HL-60/S4 treated with retinoic acid at 250 ng/mL for 4 days and 3 days (cell line): ENCODE measurements around the gene TNNI2.
"Not testable (repeated sequence)": the region's sequence is repeated elsewhere in the genome, so short reads cannot be mapped to it uniquely, and the experiment has no call there.

Experiments used
- in situ Hi-C: fragments of 300-500 bp; cut with MboI; formaldehyde crosslinking; loops from 2 replicates; pipeline ENCODE4 v1.7.0; 2022; ENCODE audit warnings: low sequenced_read_pairs

The TNNI2 gene

DNA sequence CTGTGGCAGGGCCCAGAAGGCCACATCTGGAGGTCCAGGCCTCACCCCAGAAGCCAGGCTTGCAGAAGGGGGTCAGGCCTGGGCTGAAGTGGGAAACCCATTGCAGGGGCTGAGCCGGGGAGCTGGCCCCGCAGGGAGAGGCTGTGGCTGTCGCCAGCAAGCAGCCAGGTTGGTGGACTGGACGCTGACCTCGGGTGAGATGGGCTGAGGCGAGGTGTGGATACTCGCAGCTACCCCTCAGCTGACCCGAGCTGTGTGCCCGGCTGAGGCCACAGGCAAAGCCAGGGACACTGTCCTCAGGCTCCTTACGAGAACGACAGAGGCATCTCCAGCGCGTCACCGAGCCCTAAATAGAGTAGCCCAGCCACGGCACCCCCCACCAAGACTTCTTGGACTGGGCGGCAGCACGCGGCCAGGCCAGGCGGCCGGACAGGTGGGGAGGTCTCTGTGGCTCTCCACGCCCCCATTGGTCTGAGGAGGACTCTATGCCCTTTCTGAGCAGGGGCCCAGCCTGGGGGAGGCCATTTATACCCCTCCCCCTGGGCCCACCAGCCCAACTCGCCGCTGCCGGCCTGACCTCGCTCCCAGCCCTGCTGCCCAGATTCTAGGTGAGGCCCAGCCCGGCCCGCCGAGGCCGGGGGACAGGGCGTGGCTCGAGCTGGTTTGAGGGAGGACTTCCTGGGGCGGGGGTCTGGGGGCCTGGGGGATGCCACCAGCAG lies at the start of gene TNNI2:
TSS of gene TNNI2 (plus strand) at position 556 of the 719 bp plus-strand sequence. CDS start 716 bp downstream, outside the sequence.
- in situ Hi-C loops, result no loop called here

DNA sequence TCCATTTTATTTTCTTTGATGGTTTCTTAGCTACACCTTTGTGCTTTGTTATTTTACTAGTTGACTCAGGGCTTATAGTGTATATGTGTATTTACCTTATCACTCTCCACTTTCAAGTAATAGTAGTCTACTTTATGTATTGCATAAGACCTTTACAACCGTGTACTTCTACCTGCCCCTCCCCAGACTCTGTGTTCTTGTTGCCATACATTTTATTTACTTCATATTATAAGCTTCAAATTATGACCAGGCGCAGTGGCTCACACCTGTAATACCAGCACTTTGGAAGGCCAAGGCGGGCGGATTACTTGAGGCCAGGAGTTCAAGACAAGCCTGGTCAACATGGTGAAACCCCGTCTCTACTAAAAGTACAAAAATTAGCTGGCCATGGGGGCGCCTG lies 46.9 kb upstream of the TNNI2 start:
- in situ Hi-C loops, result no loop called here

DNA sequence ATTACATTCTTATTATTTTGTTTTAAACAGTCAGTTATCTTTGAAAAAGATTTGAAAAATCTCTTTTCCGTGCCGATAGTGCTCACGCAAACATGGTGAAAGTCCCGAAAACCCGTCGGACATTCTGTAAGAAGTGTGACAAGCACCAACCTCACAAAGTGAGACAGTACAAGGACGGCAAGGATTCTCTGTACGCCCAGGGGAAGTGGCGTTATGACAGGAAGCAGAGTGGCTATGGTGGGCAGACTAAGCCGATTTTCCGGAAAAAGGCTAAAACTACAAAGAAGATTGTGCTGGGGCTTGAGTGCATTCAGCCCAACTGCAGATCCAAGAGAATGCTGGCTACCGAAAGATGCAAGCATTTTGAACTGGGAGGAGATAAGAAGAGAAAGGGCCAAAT lies 46.3 kb upstream of the TNNI2 start:
- in situ Hi-C loops, result no loop called here

DNA sequence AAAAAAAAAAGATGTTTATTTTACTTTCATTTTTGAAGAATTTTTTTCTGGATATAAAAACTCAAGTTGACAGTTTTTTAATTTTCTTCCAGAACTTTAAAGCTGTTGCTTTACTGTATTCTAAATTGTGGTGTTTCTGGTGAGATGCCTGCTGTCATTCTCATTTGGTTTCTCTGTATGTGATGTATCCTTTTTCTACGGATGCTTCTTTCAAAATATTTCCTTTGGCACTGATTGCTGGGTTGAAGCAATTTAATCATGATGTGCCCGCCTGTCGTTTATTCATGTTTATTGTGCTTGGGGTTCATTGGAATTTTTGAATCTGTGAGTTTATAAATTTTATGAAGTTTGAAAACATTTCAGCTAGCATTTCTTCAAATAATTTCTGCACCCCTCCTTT lies 45.7 kb upstream of the TNNI2 start:
- in situ Hi-C loops, result no loop called here

DNA sequence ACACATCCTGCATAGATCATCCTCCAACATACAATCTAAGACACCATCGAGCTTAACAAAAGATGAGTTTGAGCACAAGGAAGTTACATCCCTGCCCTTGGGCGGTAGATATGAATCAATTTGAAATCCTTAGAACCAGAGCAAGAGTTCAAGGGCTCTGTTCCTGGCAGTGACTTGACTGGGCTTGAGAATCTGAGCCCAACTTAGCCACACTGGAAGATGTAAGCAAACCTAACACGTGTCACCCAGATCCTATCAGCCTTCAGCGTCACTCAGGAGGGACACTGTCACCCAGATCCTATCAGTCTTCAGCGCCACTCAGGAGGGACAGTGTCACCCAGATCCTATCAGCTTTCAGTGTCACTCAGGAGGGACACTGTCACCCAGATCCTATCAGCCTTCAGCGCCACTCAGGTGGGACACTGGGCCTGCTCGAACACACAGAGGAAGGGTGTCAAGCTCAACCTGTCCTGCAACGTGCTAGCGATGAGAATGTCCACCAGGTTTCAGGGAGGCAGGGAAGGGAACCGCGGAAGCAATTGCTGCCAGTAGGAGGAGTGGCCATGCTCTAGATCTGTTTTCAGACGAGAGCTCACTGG lies 42.3 kb upstream of the TNNI2 start:
- in situ Hi-C loops, result no loop called here

DNA sequence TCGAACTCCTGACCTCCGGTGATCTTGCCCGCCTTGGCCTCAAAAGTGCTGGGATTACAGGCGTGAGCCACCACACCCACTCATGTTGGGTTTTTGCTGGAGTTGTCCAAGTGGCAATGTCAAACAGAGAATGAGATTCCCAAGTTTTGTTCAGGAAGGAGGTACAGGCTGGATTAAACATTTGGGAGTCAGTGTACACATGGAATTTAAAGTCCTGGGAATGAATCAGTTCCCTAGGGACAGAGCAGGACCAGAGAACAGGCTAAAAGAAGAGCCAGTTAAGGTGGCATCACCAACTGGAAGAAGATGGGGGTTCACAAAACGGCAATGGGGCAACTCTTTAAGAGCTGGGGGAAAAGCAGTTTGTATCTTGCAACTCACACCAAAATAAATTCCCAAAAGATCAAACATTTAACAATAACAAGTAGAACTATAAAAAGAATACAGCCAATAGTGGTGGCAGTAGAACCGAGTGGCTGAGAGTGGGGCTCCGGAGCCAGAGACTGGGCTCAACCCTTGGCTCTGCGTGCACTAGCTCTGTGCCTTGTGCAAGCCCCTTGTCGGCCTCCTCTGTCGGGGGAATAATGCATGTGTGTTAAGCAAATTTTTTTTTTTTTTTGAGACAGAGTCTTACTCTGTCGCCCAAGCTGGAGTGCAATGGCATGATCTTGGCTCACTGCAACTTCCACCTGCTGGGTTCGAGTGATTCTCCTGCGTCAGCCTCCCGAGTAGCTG lies 41.2 kb upstream of the TNNI2 start:
- in situ Hi-C loops, result no loop called here

DNA sequence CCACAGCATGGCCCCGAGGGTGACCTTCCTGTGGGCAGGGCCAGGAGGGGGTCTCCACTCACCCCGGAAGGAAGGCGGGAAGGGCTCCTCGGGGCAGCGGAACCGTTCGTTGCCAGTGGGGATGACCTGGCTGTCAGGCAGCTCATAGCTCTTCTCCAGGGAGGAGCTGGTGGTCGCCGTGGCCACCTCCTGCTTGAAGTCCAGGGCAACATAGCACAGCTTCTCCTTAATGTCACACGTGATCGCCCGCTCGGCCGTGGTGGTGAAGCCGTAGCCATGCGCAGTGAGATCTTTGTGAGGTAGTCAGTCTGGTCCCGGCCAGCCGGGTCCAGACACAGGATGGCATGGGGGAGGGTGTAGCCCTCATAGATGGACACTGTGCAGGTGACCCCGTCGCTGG lies 35.5 kb upstream of the TNNI2 start:
- in situ Hi-C loops, result no loop called here

DNA sequence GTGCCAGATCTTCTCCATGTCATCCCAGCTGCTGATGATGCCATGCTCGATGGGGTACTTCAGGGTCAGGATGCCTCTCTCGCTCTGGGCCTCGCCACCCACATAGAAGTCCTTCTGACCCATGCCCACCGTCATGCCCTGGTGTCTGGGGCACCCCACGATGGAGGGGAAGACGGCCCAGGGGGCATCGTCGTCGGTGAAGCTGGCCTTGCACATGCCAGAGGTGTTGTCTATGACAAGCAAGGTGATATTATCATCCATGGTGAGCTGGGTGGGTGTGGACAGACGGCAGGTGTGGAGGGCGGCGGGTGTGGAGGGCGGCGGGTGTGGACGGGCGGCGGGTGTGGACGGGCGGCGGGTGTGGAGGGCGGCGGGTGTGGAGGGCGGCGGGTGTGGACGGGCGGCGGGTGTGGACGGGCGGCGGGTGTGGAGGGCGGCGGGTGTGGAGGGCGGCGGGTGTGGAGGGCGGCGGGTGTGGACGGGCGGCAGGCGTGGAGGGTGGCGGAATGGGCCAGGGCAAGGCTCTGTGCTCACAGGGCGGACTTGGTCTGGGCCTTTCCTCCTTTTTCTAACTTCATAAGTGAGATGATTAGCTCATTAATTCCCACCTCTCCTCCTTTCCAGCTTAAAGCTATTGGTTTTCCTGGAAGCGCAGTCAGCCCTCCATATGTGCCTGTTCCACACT lies 34.8 kb upstream of the TNNI2 start:
- in situ Hi-C loops, result not testable (repeated sequence)

DNA sequence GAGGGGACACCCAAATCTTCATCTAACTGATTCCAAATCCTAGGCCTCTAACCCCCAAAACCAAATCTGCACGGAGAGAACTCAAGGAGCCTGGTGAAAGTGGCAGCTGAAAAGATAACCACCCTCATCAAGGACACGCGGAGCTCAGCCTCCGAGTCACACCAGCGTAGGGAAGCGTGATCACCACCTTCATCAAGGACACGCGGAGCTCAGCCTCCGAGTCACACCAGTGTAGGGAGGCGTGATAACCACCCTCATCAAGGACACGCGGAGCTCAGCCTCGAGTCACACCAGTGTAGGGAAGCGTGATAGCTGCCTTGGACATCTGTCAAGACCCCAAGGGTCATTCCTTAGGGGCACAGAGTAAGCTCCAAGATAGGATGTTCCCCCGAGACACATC lies 33.3 kb upstream of the TNNI2 start:
- in situ Hi-C loops, result no loop called here

DNA sequence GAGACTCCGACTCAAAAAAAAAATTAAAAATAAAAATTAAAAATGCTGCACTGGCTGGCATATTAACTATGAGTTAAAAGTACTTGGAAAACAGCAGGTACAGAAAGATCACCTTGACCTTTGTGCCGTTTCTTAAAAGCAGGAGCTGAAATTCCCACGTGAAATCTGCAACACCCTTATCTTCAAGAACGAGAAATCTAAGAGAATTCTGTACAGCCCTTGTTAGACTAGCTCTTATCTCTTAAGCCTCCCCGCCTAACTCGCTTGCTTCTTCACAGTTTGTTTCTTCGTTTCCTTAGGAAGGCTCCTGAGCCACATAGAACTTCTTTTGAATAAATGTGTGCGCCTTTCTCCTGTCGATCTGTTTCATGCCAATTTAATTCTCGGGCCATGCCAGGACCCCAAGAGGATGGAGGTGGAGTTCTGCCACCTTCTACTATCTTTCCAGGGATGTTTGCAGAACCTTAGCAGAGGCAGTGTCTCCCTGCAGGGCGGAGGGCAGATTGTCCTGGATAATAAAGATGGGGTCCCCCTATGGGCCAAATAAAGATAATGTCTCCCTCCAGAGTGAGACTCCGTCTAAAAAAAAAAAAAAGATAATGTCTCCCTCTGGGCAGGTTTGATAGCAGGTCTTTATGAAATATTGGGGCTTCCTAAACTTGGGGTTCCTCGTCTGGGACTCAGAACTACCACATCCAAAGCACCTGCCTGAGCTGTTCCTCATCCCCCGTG lies 31.4 kb upstream of the TNNI2 start:
- in situ Hi-C loops, result no loop called here

DNA sequence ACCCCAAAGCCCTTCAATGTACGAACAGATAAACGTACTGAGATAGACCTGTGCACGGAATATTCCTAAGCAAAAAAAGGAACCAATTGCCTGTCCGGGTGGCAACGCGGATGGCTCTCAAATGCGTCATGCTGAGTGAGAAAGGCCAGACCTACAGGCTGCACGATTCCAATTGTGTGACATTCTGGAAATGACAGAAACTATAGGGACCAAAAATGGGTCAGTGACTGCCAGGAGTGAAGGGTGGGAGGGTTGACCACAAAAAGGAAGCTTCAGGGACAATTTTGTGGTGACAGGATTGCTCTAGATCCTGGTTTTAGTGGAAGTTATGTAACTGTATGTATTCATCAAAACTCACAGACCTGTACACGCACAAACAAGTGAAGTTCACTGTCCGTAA lies 28.0 kb upstream of the TNNI2 start:
- in situ Hi-C loops, result no loop called here

DNA sequence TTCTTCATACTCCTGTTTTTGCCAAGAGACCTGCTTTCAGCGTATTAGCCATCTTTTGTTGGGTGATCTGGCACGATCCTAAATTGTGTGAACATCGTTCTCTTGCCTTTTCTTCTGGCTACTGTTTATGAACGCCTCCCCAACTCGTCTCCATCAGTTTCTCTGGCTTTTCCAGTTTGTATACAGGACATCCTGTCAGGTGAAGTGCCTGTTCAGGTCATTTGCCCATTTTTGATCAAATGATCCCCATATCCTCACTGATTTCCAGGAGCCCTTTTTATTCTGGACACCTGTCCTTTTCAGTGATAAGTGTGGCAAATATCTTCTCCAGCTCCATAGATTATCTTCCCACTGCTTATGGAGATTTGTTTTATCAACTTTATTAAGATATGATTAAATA lies 26.5 kb upstream of the TNNI2 start:
- in situ Hi-C loops, result no loop called here

DNA sequence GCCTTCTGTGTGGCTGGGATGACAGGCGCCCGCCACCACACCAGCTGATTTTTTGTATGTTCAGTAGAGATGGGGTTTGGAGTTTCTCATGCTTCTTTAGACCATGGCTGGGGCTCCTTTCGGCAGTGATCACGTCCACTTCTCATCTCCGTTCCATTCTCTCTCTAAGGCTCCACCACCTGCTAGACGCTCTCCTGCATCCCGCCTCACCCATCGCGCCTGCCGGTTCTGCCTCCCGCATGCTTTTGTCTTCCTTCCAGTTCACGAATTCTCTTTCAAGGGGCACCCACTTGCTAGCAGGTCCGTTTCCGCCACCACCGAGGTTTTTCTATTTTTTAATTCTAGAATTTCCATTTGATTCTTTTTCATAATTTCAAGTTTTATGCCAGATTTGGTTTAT lies 26.0 kb upstream of the TNNI2 start:
- in situ Hi-C loops, result no loop called here

DNA sequence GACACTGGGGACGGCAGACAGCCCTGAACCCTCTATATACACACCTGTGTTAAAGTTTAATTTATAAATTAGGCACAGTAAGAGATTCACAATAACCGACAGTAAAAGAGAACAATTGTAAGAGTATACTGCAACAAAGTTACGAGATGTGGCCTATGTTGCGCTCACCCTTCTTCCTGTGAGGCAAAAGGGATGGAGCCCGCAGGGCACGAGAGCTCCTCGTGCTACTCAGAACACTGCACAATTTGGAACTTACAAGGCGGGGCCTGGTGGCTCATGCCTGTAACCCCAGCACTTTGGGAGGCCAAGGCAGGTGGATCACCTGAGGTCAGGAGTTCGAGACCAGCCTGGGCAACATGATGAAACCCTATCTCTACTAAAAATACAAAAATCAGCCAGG lies 25.4 kb upstream of the TNNI2 start:
- in situ Hi-C loops, result not testable (repeated sequence)

DNA sequence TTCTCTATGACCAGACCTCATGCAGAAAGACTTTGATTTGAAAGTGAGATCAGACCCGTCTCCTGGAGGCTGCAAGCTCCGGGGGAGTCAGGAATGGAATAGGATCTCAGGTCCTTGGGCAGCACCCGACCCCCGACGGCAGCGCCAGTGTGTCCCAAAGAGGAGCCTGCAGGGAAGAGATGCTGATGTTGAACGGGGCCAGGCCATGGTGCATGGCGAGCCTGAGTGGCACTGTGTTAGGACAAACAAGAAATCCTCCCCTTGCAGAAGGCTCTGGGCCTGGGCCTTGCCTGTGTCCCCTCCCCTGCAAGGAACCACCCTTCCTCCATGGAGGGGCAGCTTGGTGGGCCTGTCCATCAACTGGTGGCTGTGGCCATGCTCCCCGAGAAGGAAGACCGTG lies 24.1 kb upstream of the TNNI2 start:
- in situ Hi-C loops, result no loop called here

DNA sequence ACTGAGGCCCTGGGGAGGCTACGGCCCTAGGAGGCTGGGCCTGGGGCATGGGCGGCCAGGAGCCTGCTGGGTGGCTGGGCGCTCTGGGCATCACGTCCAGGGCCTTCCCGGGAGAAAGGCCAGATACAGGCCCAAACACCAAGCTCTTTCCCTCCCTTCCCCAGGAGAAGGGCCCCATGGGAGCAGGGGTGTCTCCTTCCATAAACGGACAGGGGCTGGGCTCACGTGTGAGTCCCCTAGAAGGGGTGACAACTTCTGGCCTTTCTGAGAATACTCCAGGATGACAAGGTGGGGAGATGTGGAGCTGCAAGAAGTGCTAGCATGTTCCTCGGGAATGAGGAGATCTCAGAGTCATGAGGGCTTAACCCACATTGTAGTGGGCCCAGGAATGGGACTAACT lies 23.5 kb upstream of the TNNI2 start:
- in situ Hi-C loops, result no loop called here

DNA sequence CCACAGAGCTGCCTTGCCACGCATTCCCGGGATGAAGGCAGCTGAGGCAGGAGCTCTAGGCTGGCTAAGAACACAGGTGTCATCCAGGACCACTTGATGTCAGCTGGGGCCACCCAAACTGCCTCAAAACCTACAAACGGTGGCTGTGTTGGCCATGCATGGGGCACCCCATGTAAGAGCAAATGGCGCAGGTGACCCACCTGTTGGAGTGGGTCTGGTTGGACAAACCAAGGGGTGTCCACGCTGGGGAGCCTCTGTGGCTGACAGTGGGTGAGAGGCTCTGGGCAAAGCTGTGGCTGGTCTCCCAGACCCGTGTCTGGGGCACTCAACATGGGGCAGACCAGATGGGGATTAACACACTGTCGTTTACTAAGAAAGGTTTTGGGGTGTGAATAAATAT lies 23.0 kb upstream of the TNNI2 start:
- in situ Hi-C loops, result no loop called here

DNA sequence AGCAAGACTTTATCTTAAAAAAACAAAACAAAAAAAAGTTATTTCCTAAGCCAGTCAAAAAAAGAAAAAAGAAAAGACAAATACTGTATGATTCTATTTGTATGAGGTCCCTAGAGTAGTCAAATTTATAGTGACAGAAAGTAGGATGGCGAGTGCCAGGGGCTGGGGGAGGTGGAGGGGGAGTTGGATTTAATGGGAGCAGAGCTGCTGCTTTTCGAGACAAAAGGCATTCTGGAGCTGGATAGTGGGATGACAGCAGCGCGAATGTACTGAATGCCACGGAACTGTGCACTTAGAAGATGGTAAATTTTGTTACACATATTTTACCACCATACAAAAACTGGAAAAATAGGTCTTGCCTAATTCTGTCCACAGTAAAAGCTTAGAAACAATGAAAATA lies 21.8 kb upstream of the TNNI2 start:
- in situ Hi-C loops, result no loop called here

DNA sequence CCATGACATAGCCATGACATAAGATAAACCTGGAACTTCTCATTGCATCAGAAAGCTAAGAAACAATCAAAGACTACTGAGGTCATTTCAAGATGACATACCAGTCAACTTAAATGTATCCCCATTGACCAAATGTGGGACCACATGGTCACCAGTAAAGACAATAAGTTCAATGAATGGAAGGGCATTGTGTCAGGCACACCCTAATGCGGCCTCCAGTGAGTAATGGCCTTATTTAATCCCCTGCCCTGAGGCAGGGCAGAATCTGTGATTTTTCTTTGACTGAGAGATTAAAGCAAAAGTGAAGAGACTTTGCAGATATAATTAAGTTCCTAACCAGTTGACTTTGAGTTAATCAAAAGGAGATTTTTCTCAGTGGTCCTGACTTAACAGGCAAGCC lies 21.3 kb upstream of the TNNI2 start:
- in situ Hi-C loops, result no loop called here

DNA sequence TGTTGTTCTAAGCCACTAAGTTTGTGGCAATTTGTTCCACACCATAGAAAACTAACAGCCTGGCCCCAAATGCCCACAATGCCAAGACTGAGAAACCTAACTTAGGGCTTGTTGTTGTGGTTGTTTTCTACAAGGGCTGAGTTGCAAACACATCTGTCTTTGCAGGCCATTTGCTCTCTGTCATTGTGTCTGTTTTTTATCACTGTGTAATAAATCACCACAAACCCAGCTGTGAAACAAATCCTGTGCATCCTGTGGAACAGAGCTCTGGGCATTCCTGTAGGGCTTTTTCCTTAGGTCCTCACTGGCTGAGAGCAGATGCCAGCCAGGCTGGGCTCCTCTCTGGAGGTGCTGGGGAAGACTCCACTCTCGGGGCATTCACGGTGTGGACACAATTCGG lies 19.7 kb upstream of the TNNI2 start:
- in situ Hi-C loops, result no loop called here
